Esophagus muscularis mucosa (tissue), 4 donors: ENCODE results near the gene TANC1. TPM values are rescaled to one million over a fixed set of nuclear protein-coding genes. Genes with fewer than 3 reads are reported as not detected.

ENCODE experiments used
- DNase-seq: peaks from one replicate; pipeline ENCODE4 v3.0.0-alpha.2; 2017; ENCODE audit errors: extremely low spot score
- H3K27ac ChIP-seq, 4 donors: fragments of 200-600 bp; sonication (generic); replicated peaks in 1 of 4; 1 replicate in 3 of 4; 2 replicates in 1 of 4; pipeline ENCODE4 v1.5.1; 2016 to 2019; ENCODE audit warnings: mild to moderate bottlenecking in 1 of 4
- H3K27me3 ChIP-seq, 4 donors: fragments of 200-600 bp; sonication (generic); one replicate each; pipeline versions ENCODE4 v1.5.1 to v1.6.0; 2016 to 2019
- H3K36me3 ChIP-seq, 4 donors: fragments of 200-600 bp; sonication (generic); one replicate each; pipeline ENCODE4 v1.5.1; 2016 to 2019
- H3K4me1 ChIP-seq, 4 donors: fragments of 200-600 bp; sonication (generic); one replicate each; pipeline ENCODE4 v1.5.1; 2016 to 2019
- H3K4me3 ChIP-seq, 4 donors: fragments of 200-600 bp; sonication (generic); 1 replicate in 2 of 4; 2 replicates in 2 of 4; pipeline ENCODE4 v1.5.1; 2016 to 2019; ENCODE audit warnings: mild to moderate bottlenecking in 4 of 4, moderate library complexity in 1 of 4
- H3K9me3 ChIP-seq, 4 donors: fragments of 200-600 bp; sonication (generic); 1 replicate in 3 of 4; 2 replicates in 1 of 4; pipeline ENCODE4 v1.5.1; 2016 to 2019
- CTCF ChIP-seq, 3 experiments: fragments of 200-600 bp in 2 of 3; fragments of 450-650 bp in 1 of 3; sonication (generic) in 2 of 3; IDR thresholded peaks; one replicate each; pipeline ENCODE4 v1.5.1; 2017 to 2019; ENCODE audit warnings: antibody characterized with exemption in 3 of 3, mild to moderate bottlenecking in 2 of 3, moderate library complexity in 1 of 3
- EP300 ChIP-seq: sonication (generic); formaldehyde crosslinking; IDR thresholded peaks from one replicate; pipeline ENCODE4 v1.6.1; 2017; ENCODE audit warnings: antibody characterized with exemption
- POLR2A ChIP-seq: fragments of 450-650 bp; IDR thresholded peaks from one replicate; pipeline ENCODE4 v1.6.1; 2017; ENCODE audit warnings: antibody characterized with exemption, moderate library complexity, mild to moderate bottlenecking, low read depth
- POLR2AphosphoS5 ChIP-seq, 2 donors: sonication (generic); formaldehyde crosslinking; IDR thresholded peaks; one replicate each; pipeline ENCODE4 v1.6.1; 2017; ENCODE audit warnings: antibody characterized with exemption in 2 of 2
- WGBS: methylation state at CpG from one replicate; pipeline ENCODE4 v1.1.5; 2018; 5-methylcytosine and 5-hydroxymethylcytosine counted together
- intact Hi-C: fragments of 100-400 bp; cut with DNase I; formaldehyde crosslinking; loops from one replicate; pipeline ENCODE4 v1.15.1; 2023
- total RNA-seq, 4 donors: library from RNA; depleted of rRNA; stranded (reverse); fragments of >200 nt; gene quantifications; one replicate each; pipeline versions ENCODE4 v1.1.0 to v1.2.1, GENCODE V29; 2016

The TANC1 gene
- total RNA-seq, 4 donors from 2014 or later, result 34.3 to 54.0 (median 52.9) TPM

GRCh38 chr2:158923641-158924040 lies 44.8 kb upstream of the TANC1 start:
- no peak overlapping the region for H3K4me3 ChIP-seq
- intact Hi-C loops, result no loop called here
- H3K9me3 ChIP-seq, result no peaks in the 10 kb centered on the region
- TF ChIP-seq EP300 (no peak), CTCF (IDR thresholded peaks at IDR 0.05) (no peak), POLR2AphosphoS5 (IDR thresholded peaks at IDR 0.05) (no peak), POLR2A (no peak)
- DNase-seq, result no peak
- no peak overlapping the region for H3K27ac ChIP-seq
- no peaks in the 10 kb centered on the region for H3K36me3 ChIP-seq
- no peaks in the 10 kb centered on the region for H3K4me1 ChIP-seq
- 86% methylated on average over 1 of the region's 1 CpG for WGBS
- no peaks in the 10 kb centered on the region for H3K27me3 ChIP-seq

GRCh38 chr2:158926478-158926948 lies 41.9 kb upstream of the TANC1 start:
- H3K27ac ChIP-seq, result no peak overlapping the region

GRCh38 chr2:158928515-158928914 lies 39.9 kb upstream of the TANC1 start:
- WGBS, result 96% methylated on average over 2 of the region's 2 CpGs

More at GRCh38 chr2:158926478-158926948, 41.9 kb upstream of the TANC1 start:
- Histone ChIP-seq H3K4me3 (no peak overlapping the region), H3K27me3 (no peaks in the 10 kb centered on the region), H3K9me3 (peaks cover 0 to 10% (median 0%) of the 10 kb centered on the region in 4 donors), H3K4me1 (no peaks in the 10 kb centered on the region), H3K36me3 (no peaks in the 10 kb centered on the region)
- no peak for DNase-seq
- intact Hi-C loops, result no loop called here
- 89% methylated on average over 8 of the region's 8 CpGs for WGBS
- TF ChIP-seq POLR2AphosphoS5 (IDR thresholded peaks at IDR 0.05) (no peak), POLR2A (no peak), CTCF (IDR thresholded peaks at IDR 0.05) (no peak), EP300 (no peak)

GRCh38 chr2:158928965-158929364 lies 39.5 kb upstream of the TANC1 start:
- Histone ChIP-seq H3K4me1 (no peaks in the 10 kb centered on the region), H3K27ac (no peak overlapping the region), H3K9me3 (peaks cover 0 to 10% (median 0%) of the 10 kb centered on the region in 4 donors), H3K4me3 (no peak overlapping the region), H3K27me3 (no peaks in the 10 kb centered on the region), H3K36me3 (no peaks in the 10 kb centered on the region)
- no peak for DNase-seq
- intact Hi-C loops, result no loop called here
- TF ChIP-seq POLR2AphosphoS5 (IDR thresholded peaks at IDR 0.05) (no peak), EP300 (no peak), POLR2A (no peak), CTCF (IDR thresholded peaks at IDR 0.05) (no peak)

More at GRCh38 chr2:158928515-158928914, 39.9 kb upstream of the TANC1 start:
- H3K27ac ChIP-seq, result no peak overlapping the region
- H3K4me1 ChIP-seq, result no peaks in the 10 kb centered on the region
- intact Hi-C loops, result no loop called here
- peaks cover 0 to 10% (median 0%) of the 10 kb centered on the region in 4 donors for H3K9me3 ChIP-seq
- TF ChIP-seq CTCF (IDR thresholded peaks at IDR 0.05) (no peak), EP300 (no peak), POLR2AphosphoS5 (IDR thresholded peaks at IDR 0.05) (no peak), POLR2A (no peak)
- DNase-seq, result no peak
- H3K36me3 ChIP-seq, result no peaks in the 10 kb centered on the region
- H3K4me3 ChIP-seq, result no peak overlapping the region
- no peaks in the 10 kb centered on the region for H3K27me3 ChIP-seq

- no peak for DNase-seq
- intact Hi-C loops, result no loop called here
- no peak overlapping the region for H3K27ac ChIP-seq
- H3K9me3 ChIP-seq, result peaks cover 0 to 10% (median 0%) of the 10 kb centered on the region in 4 donors
- no peak overlapping the region for H3K4me3 ChIP-seq
- no peaks in the 10 kb centered on the region for H3K36me3 ChIP-seq
- no peaks in the 10 kb centered on the region for H3K27me3 ChIP-seq
- TF ChIP-seq EP300 (no peak), POLR2AphosphoS5 (IDR thresholded peaks at IDR 0.05) (no peak), CTCF (IDR thresholded peaks at IDR 0.05) (no peak), POLR2A (no peak)
- WGBS, result 37% methylated on average over 2 of the region's 2 CpGs
- peaks cover 0 to 1% (median 0%) of the 10 kb centered on the region in 4 donors for H3K4me1 ChIP-seq
Measured at GRCh38 chr2:158931572-158931971, 36.9 kb upstream of the TANC1 start.
